22Rv1 (cell line): ENCODE measurements around the gene EGF.
"Not testable (repeated sequence)": the region's sequence is repeated elsewhere in the genome, so short reads cannot be mapped to it uniquely, and the experiment has no call there.

Experiments used
- H3K27ac ChIP-seq: fragments of 450-650 bp; 2 replicates; pipeline ENCODE4 v1.5.1; 2017
- CTCF ChIP-seq: fragments of 450-650 bp; IDR thresholded peaks from 2 replicates; pipeline ENCODE4 v1.5.1; 2017; ENCODE audit warnings: mild to moderate bottlenecking
- ZFX ChIP-seq: fragments of 450-650 bp; IDR thresholded peaks from 2 replicates; pipeline ENCODE4 v1.6.1; 2017; ENCODE audit warnings: antibody characterized with exemption, borderline replicate concordance

Gene EGF

GRCh38 chr4:109875106-109875505 lies 37.6 kb upstream of the EGF start:
- no peak for TF ChIP-seq CTCF
- no peak for TF ChIP-seq ZFX
- no peak overlapping the region for H3K27ac ChIP-seq

- not testable (repeated sequence) for H3K27ac ChIP-seq
These were observed 37.1 kb upstream of the EGF start for GRCh38 chr4:109875553-109875952.

GRCh38 chr4:109876634-109877265 lies 35.9 kb upstream of the EGF start:
- TF ChIP-seq ZFX (no peak), CTCF (no peak)
- H3K27ac ChIP-seq: no peak overlapping the region

GRCh38 chr4:109877400-109877799 lies 35.3 kb upstream of the EGF start:
- TF ChIP-seq ZFX (no peak), CTCF (no peak)
- H3K27ac ChIP-seq: no peak overlapping the region

GRCh38 chr4:109878355-109878754 lies 34.3 kb upstream of the EGF start:
- no peak for TF ChIP-seq CTCF
- H3K27ac ChIP-seq: no peak overlapping the region

- no peak for TF ChIP-seq CTCF
- no peak for TF ChIP-seq ZFX
- H3K27ac ChIP-seq: no peak overlapping the region
These were observed 33.6 kb upstream of the EGF start for GRCh38 chr4:109879081-109879480.

- no peak overlapping the region for H3K27ac ChIP-seq
- TF ChIP-seq CTCF: no peak
- TF ChIP-seq ZFX: no peak
These were observed 32.9 kb upstream of the EGF start for GRCh38 chr4:109879636-109880314.

GRCh38 chr4:109886303-109886702 lies 26.4 kb upstream of the EGF start:
- no peak overlapping the region for H3K27ac ChIP-seq
- TF ChIP-seq ZFX: no peak
- no peak for TF ChIP-seq CTCF
